GM12892 (cell line): ENCODE measurements around the gene TBCE.

Experiments used
- POLR2A ChIP-seq: IDR thresholded peaks from 2 replicates; pipeline ENCODE4 v1.6.1; 2011; ENCODE audit warnings: low read depth, low read length, control low read depth
- POLR2AphosphoS5 ChIP-seq: IDR thresholded peaks from 2 replicates; pipeline ENCODE4 v1.6.1; 2011; ENCODE audit warnings: low read depth, low read length, control low read depth
- TAF1 ChIP-seq: IDR thresholded peaks from 2 replicates; pipeline ENCODE4 v1.6.1; 2011; ENCODE audit warnings: low read depth, mild to moderate bottlenecking, control low read depth, low read length, borderline replicate concordance

GRCh38 chr1:235369802-235370201, 2.6 kb downstream of the TBCE start:
- TF ChIP-seq POLR2A, result no peak
- TF ChIP-seq POLR2AphosphoS5, result no peak
- no peak for TF ChIP-seq TAF1
